HepG2 (cell line): ENCODE measurements around the gene RHOT2. TPM values are rescaled to one million over a fixed set of nuclear protein-coding genes. Genes with fewer than 3 reads are reported as not detected.

Experiments
- ATAC-seq: fragments of 200-7000 bp; cut with Tn5 transposase; 3 replicates; pipeline ENCODE4 v1.9.1; 2020; ENCODE audit warnings: mild to moderate bottlenecking, moderate library complexity
- BruUV-seq: library from RNA; stranded (reverse); fragments of 400-500 nt; replicated peaks from 2 replicates; lab custom pipeline; 2021; lab: Mats Ljungman, UMichigan
- CTCF ChIA-PET: fragments of 300-600 bp; formaldehyde crosslinking; extraction: SDS; loops from one replicate; lab custom pipeline; 2021; ENCODE audit warnings: low total read pairs, inconsistent platforms, low intra/inter-chr PET ratio; lab: Yijun Ruan, JAX
- POLR2A ChIA-PET: fragments of 350-600 bp; sonication (Branson Sonifier 250); formaldehyde crosslinking; loops from one replicate; lab custom pipeline; 2020; ENCODE audit warnings: antibody characterized with exemption, inconsistent platforms; lab: Yijun Ruan, JAX
- DNase-seq: peaks from one replicate; pipeline ENCODE4 v3.0.0-alpha.2; 2015; ENCODE audit warnings: low spot score
- FAIRE-seq: peaks from 3 replicates; lab custom pipeline; 2011; peaks lifted over from hg19 to GRCh38; lab: Jason Lieb, UNC
- H2AFZ ChIP-seq: one replicate; pipeline ENCODE4 v1.6.1; 2011; ENCODE audit warnings: low read length, inconsistent platforms
- H3K27ac ChIP-seq: fragments of 300-600 bp; 3 replicates; pipeline ENCODE4 v1.8.0; 2011; ENCODE audit warnings: mixed run types, mild to moderate bottlenecking, mixed read lengths, low read length, inconsistent platforms; ENCODE audit not compliant: insufficient read depth; ENCODE audit errors: extremely low read length
- H3K27me3 ChIP-seq, 2 experiments: fragments of 200-600 bp in 1 of 2; 2 replicates in 1 of 2; 3 replicates in 1 of 2; pipeline versions ENCODE4 v1.6.0 to v1.8.0; 2011; ENCODE audit warnings: low read length in 2 of 2, mild to moderate bottlenecking in 2 of 2, moderate library complexity in 2 of 2, inconsistent platforms in 1 of 2; ENCODE audit not compliant: insufficient read depth in 2 of 2, control insufficient read depth in 1 of 2
- H3K36me3 ChIP-seq, 2 experiments: fragments of 200-600 bp in 1 of 2; replicated peaks in 1 of 2; 2 replicates in 1 of 2; 3 replicates in 1 of 2; pipeline versions ENCODE4 v1.5.1 to v1.8.0; 2011; ENCODE audit warnings: low read length in 2 of 2, inconsistent platforms in 1 of 2; ENCODE audit not compliant: insufficient read depth in 2 of 2, control insufficient read depth in 1 of 2
- H3K4me1 ChIP-seq: 2 replicates; pipeline ENCODE4 v1.5.1; 2012; ENCODE audit warnings: low read length, inconsistent platforms; ENCODE audit not compliant: insufficient read depth
- H3K4me2 ChIP-seq: 2 replicates; pipeline ENCODE4 v1.6.0; 2011; ENCODE audit warnings: low read depth, low read length, inconsistent platforms
- H3K4me3 ChIP-seq, 3 experiments: fragments of 200-600 bp in 1 of 3; sonication (generic), shearing (Covaris generic) in 1 of 3; replicated peaks in 1 of 3; 2 replicates each; pipeline ENCODE4 v1.5.1; 2011 to 2016; ENCODE audit warnings: low read length in 3 of 3, inconsistent platforms in 2 of 3, low read depth in 2 of 3, mild to moderate bottlenecking in 2 of 3, control low read depth in 1 of 3, mixed read lengths in 1 of 3; ENCODE audit not compliant: insufficient read depth in 1 of 3
- H3K79me2 ChIP-seq: one replicate; pipeline ENCODE4 v1.6.1; 2011; ENCODE audit warnings: low read length, inconsistent platforms; ENCODE audit not compliant: insufficient read depth
- H3K9ac ChIP-seq: 2 replicates; pipeline ENCODE4 v1.6.0; 2011; ENCODE audit warnings: mild to moderate bottlenecking, low read depth, low read length, inconsistent platforms; ENCODE audit not compliant: insufficient read depth
- H3K9me3 ChIP-seq: 2 replicates; pipeline ENCODE4 v1.5.1; 2012; ENCODE audit warnings: mild to moderate bottlenecking, low read length
- H4K20me1 ChIP-seq: 2 replicates; pipeline ENCODE4 v1.6.0; 2011; ENCODE audit warnings: inconsistent platforms, mild to moderate bottlenecking, low read length, moderate library complexity; ENCODE audit not compliant: insufficient read depth
- GTF3A ChIP-seq: sonication (generic); formaldehyde crosslinking; conservative IDR thresholded peaks from 2 replicates; pipeline ENCODE4 v1.4.0; 2020; ENCODE audit warnings: mild to moderate bottlenecking, missing genetic modification reagents
- HHEX ChIP-seq: IDR thresholded peaks from 2 replicates; pipeline ENCODE4 v1.6.1; 2016; ENCODE audit warnings: control low read depth
- HOXA5 ChIP-seq: sonication (generic); formaldehyde crosslinking; IDR thresholded peaks from 2 replicates; pipeline ENCODE4 v1.4.0; 2020; ENCODE audit warnings: missing genetic modification reagents
- ZBTB20 ChIP-seq: sonication (generic); formaldehyde crosslinking; IDR thresholded peaks from 2 replicates; pipeline ENCODE4 v1.8.1; 2023; ENCODE audit warnings: missing genetic modification reagents, low read depth, mild to moderate bottlenecking, borderline replicate concordance
- ZNF263 ChIP-seq: sonication (generic); formaldehyde crosslinking; IDR thresholded peaks from 2 replicates; pipeline ENCODE4 v1.4.0; 2020; ENCODE audit warnings: missing genetic modification reagents
- ZNF468 ChIP-seq: sonication (generic); formaldehyde crosslinking; IDR thresholded peaks from 2 replicates; pipeline ENCODE4 v1.8.0; 2022; ENCODE audit warnings: mild to moderate bottlenecking, moderate library complexity, missing genetic modification reagents
- ZNF503 ChIP-seq: sonication (generic); formaldehyde crosslinking; IDR thresholded peaks from 2 replicates; pipeline ENCODE4 v1.4.0; 2020; ENCODE audit warnings: missing genetic modification reagents
- ZNF724P ChIP-seq: sonication (generic); formaldehyde crosslinking; IDR thresholded peaks from 2 replicates; pipeline ENCODE4 v1.8.0; 2022; ENCODE audit warnings: missing genetic modification reagents, borderline replicate concordance
- ZNF891 ChIP-seq: sonication (generic); formaldehyde crosslinking; IDR thresholded peaks from 2 replicates; pipeline ENCODE4 v1.5.0; 2020; ENCODE audit warnings: mild to moderate bottlenecking, missing genetic modification reagents
- ZSCAN21 ChIP-seq: sonication (generic); formaldehyde crosslinking; IDR thresholded peaks from 2 replicates; pipeline ENCODE4 v1.8.0; 2022; ENCODE audit warnings: mild to moderate bottlenecking, missing genetic modification reagents, moderate library complexity, borderline replicate concordance
- WGBS: methylation state at CpG from one replicate; pipeline ENCODE4 v1.1.6; 2017; ENCODE audit warnings: low lambda C conversion rate; 5-methylcytosine and 5-hydroxymethylcytosine counted together
- in situ Hi-C: cut with HindIII; loops from 2 replicates; pipeline ENCODE4 v1.10.0; 2017; ENCODE audit warnings: low pct_unique_long_range_greater_than_20kb; ENCODE audit not compliant: extremely low pct_ligation_motif_present
- intact Hi-C: fragments of 100-400 bp; cut with micrococcal nuclease; formaldehyde crosslinking; loops from one replicate; pipeline ENCODE4 v1.10.0; 2022; ENCODE audit not compliant: unreplicated experiment
- polyA plus RNA-seq, 8 experiments: library from polyadenylated mRNA; depleted of rRNA in 3 of 8; stranded (reverse) in 7 of 8; unstranded in 1 of 8; fragments of >200 nt; fragmentation: Illumina TruSeq in 4 of 8; extraction: Trizol in 4 of 8; gene quantifications; 2 replicates each; pipeline versions ENCODE4 v1.2.1 to v1.2.3, GENCODE V29; 2011 to 2016; ENCODE audit warnings: low read depth in 4 of 8, missing spikeins in 1 of 8, mixed read lengths in 1 of 8; ENCODE audit not compliant: insufficient read depth in 1 of 8
- total RNA-seq, 5 experiments: library from RNA; depleted of rRNA; stranded (reverse); fragments of >200 nt; fragmentation: Illumina TruSeq; extraction: Trizol; gene quantifications; 2 replicates each; pipeline ENCODE4 v1.2.3, GENCODE V29; 2016; ENCODE audit warnings: low read depth in 1 of 5
- TF ChIP-seq, protein P1 (sequence below): sonication (generic); formaldehyde crosslinking; conservative IDR thresholded peaks from 2 replicates; pipeline ENCODE4 v1.4.0; 2020; ENCODE audit warnings: missing genetic modification reagents
- TF ChIP-seq, protein P2 (sequence below): sonication (generic); formaldehyde crosslinking; IDR thresholded peaks from 2 replicates; pipeline ENCODE4 v1.5.0; 2020; ENCODE audit warnings: missing genetic modification reagents, mild to moderate bottlenecking, borderline replicate concordance

Gene RHOT2
- total and polyA plus RNA-seq, 2 of the 13 experiments (the other 11 are each of a cell fraction or from before 2014, with no cell fraction given) = 63.6 to 76.9 TPM

GRCh38 chr16:634996-635395 is 32.9 kb upstream of the RHOT2 start:
- H3K27me3 ChIP-seq = no peaks in the 10 kb centered on the region
- no peak overlapping the region for H3K27ac ChIP-seq
- peaks cover 31% of the 10 kb centered on the region for H3K4me1 ChIP-seq
- DNase-seq (no peak), FAIRE-seq (no peak), ATAC-seq (no peak)
- H4K20me1 ChIP-seq = no peaks in the 10 kb centered on the region
- no TSS peak for BruUV-seq
- ChIA-PET CTCF (no interaction called here), POLR2A (no interaction called here)
- TF ChIP-seq ZNF468 (CRISPR knock-in tag) (no peak), ZNF724P (CRISPR knock-in tag) (no peak), ZNF263 (CRISPR knock-in tag) (peak; percentile 27; the same call in 1 of the 2 replicates)
- TF ChIP-seq, protein P1, sequence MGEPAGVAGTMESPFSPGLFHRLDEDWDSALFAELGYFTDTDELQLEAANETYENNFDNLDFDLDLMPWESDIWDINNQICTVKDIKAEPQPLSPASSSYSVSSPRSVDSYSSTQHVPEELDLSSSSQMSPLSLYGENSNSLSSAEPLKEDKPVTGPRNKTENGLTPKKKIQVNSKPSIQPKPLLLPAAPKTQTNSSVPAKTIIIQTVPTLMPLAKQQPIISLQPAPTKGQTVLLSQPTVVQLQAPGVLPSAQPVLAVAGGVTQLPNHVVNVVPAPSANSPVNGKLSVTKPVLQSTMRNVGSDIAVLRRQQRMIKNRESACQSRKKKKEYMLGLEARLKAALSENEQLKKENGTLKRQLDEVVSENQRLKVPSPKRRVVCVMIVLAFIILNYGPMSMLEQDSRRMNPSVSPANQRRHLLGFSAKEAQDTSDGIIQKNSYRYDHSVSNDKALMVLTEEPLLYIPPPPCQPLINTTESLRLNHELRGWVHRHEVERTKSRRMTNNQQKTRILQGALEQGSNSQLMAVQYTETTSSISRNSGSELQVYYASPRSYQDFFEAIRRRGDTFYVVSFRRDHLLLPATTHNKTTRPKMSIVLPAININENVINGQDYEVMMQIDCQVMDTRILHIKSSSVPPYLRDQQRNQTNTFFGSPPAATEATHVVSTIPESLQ = no peak
- intact Hi-C loops = no loop called here
- no peak overlapping the region for H2AFZ ChIP-seq
- in situ Hi-C loops = no loop called here
- H3K36me3 ChIP-seq = no peaks in the 10 kb centered on the region; a peak in 1 of 5 replicates
- peak overlapping the region; percentile 83; the same call in 1 of the 2 replicates for H3K9ac ChIP-seq
- H3K79me2 ChIP-seq = peaks cover 6% of the 10 kb centered on the region
- H3K4me2 ChIP-seq = peak overlapping the region; percentile 99
- 93% methylated on average over 2 of the region's 7 CpGs for WGBS
- H3K4me3 ChIP-seq = peak overlapping the region; percentile 90 to 94 (median 92)
- no peaks in the 10 kb centered on the region for H3K9me3 ChIP-seq

GRCh38 chr16:635573-636205 is 32.2 kb upstream of the RHOT2 start:
- BruUV-seq = no TSS peak
- Histone ChIP-seq H4K20me1 (no peaks in the 10 kb centered on the region), H3K4me1 (peaks cover 30% of the 10 kb centered on the region), H3K27ac (peak overlapping the region; percentile 88), H3K79me2 (peaks cover 6% of the 10 kb centered on the region), H3K9ac (peak overlapping the region; percentile 83), H2AFZ (no peak overlapping the region), H3K36me3 (no peaks in the 10 kb centered on the region; a peak in 1 of 5 replicates), H3K27me3 (no peaks in the 10 kb centered on the region), H3K4me3 (peak overlapping the region; percentile 90 to 94 (median 92)), H3K4me2 (peak overlapping the region; percentile 99), H3K9me3 (no peaks in the 10 kb centered on the region)
- no CpG with 5 or more reads among the region's 55 CpGs for WGBS
- intact Hi-C loops (no loop called here), in situ Hi-C loops (no loop called here)
- FAIRE-seq (no peak), DNase-seq (no peak), ATAC-seq (no peak)
- ChIA-PET POLR2A (interaction anchor here (1.0 to 2.1 kb wide), 12 partner anchors 8 to 59 kb away, joined by 3 to 13 read pairs (median 3); partner anchors contain the start of genes RHOT2, STUB1, WDR24 and WDR90), CTCF (no interaction called here)
- TF ChIP-seq ZNF503 (0 out of 2 replicates have a peak, but pooled peaks have one; percentile 4), HOXA5 (peak; percentile 32; the same call in 1 of the 2 replicates), ZNF891 (CRISPR knock-in tag) (peak; percentile 1; the same call in 1 of the 2 replicates), ZBTB20 (CRISPR knock-in tag) (0 out of 2 replicates have a peak, but pooled peaks have one; percentile 19), HHEX (no peak), GTF3A (CRISPR knock-in tag) (no peak), ZSCAN21 (CRISPR knock-in tag) (no peak)
- TF ChIP-seq, protein P2, sequence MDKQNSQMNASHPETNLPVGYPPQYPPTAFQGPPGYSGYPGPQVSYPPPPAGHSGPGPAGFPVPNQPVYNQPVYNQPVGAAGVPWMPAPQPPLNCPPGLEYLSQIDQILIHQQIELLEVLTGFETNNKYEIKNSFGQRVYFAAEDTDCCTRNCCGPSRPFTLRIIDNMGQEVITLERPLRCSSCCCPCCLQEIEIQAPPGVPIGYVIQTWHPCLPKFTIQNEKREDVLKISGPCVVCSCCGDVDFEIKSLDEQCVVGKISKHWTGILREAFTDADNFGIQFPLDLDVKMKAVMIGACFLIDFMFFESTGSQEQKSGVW (CRISPR knock-in tag) = peak; percentile 68; the same call in 1 of the 2 replicates
